H54 (cell line): ENCODE measurements around the gene CCDC28B.
"Not testable (repeated sequence)": the region's sequence is repeated elsewhere in the genome, so short reads cannot be mapped to it uniquely, and the experiment has no call there.

Experiments used
- DNase-seq: peaks from one replicate; pipeline ENCODE4 v3.0.0; 2011; ENCODE audit warnings: low spot score, mixed read lengths; ENCODE audit not compliant: insufficient read length
- FAIRE-seq: peaks from 3 replicates; lab custom pipeline; 2011; peaks lifted over from hg19 to GRCh38; lab: Jason Lieb, UNC
- POLR2A ChIP-seq: IDR thresholded peaks from 2 replicates; pipeline ENCODE4 v1.6.1; 2011; ENCODE audit warnings: low read depth, mild to moderate bottlenecking, low read length

The CCDC28B gene

DNA sequence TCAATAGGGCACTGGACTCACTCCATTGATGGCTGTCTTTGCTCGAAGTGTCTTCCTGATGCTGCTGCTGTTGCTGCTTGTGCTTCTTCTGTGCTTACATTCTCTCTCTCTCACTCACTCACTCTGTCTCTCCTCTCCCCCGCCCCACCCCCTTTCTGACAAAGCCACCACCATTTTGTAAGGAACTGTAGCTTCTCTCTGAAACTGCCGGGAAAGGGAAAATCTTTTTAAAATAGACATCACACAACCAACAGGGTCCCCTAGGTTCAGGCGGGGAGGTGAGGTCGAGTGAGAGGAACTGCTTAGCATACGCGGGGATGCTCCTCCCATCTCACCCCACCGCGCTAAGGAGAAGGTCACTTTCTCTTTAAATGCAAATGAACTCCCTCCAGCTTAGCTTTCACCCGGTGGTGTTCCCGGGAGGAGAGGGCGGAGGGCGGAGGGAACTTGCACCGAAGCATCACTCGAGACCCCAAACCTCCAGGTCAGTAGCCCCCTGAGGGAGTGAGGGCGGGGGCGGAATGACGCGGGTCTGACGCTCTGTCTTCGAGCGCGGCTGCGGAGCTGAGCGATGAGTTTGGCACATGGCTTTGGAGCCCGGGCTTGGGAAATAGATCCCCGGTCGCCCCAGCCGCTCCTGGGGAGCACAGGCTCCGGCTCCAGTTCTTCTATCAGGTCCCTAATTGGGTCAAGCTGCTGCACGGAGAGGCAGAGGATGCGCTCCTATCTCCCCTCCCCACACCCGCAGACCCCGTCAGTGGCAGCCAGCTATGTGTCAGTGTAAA is at the start of gene CCDC28B:
Gene CCDC28B, plus strand, starts transcription at position 370 of the 785 bp plus-strand sequence. CDS start 1,341 bp downstream, outside the sequence.
- TF ChIP-seq POLR2A: no peak
- DNase-seq: peak; percentile 61
- FAIRE-seq: no peak

DNA sequence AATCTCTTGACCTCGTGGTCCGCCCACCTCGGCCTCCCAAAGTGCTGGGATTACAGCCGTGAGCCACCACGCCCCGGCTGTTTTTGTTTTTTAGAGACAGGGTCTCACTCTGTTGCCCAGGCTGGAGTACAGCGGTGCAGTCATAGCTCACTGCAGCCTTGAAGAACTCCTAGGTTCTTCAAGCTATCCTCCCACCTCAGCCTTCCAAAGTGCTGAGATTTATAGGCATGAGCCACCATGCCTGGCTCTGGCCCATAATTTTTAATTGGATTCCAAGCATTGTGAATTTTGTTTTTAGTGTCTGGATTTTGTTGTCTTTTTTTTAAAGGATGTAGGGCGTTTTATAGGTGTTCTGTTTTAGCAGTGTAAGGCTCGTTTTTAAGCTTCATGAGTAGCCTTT is 49.5 kb upstream of the CCDC28B start:
- peak; percentile 52 for FAIRE-seq
- DNase-seq: no peak
- no peak for TF ChIP-seq POLR2A

DNA sequence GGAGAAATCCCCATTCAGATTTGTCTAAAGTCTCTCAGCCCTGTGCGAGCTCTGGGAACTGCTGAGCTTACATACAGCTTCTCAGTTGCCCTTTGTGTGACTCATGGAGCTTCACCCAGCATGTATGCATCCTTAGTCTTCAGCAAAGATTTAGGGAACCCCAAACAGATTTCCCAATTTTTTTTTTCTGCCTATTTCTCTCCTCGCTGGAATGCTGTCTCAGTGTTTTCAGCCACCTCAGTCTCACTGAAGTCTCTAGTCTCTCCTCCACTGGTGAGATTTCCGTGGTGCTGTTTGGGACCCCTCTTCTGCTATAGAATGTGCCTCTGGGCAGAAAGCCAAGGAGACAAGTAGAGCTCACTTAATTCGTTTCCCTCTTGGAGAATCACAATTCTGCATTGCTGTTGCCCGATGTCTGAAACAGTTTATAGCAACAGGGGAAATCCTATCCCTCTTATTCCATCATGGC is 49.0 kb upstream of the CCDC28B start:
- TF ChIP-seq POLR2A: no peak
- FAIRE-seq: peak; percentile 80
- DNase-seq: peak; percentile 51

DNA sequence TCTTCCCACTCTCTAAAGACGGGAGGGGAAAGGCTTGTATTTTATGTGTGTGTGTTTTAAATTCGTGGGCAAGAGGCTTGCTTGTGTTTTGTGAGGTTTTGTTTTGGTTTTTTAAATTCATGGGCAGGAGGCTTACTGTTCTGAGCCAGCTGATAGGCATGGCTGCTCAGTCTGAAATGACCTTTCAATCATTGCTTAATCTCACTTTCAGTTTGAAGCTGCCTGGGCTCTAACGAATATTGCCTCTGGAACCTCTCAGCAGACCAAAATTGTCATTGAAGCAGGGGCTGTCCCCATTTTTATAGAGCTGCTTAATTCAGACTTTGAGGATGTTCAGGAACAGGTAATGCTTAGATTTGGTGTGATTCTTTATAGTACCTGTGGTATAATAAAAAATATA is 41.2 kb upstream of the CCDC28B start:
- no peak for DNase-seq
- no peak for TF ChIP-seq POLR2A
- FAIRE-seq: no peak

DNA sequence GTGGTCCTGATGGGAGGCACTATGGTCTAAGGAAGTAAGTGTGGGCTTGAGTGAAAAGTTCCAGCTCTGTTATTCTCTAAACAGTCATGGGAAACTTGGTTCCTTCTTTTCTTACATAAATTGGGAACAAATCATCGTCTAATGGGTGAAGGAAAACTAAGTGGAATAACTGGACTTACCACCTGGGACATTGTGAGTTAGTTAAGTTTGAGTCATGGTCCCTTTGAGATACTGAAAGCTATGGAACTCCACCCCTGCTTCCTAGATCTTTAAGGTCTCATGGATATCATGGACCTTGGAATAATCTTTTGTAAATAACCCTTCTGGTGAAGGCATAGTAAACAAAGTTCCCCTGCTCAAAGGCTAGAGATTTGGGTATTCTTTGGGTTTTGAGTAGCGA is 37.0 kb upstream of the CCDC28B start:
- DNase-seq (no peak), FAIRE-seq (no peak)
- no peak for TF ChIP-seq POLR2A

DNA sequence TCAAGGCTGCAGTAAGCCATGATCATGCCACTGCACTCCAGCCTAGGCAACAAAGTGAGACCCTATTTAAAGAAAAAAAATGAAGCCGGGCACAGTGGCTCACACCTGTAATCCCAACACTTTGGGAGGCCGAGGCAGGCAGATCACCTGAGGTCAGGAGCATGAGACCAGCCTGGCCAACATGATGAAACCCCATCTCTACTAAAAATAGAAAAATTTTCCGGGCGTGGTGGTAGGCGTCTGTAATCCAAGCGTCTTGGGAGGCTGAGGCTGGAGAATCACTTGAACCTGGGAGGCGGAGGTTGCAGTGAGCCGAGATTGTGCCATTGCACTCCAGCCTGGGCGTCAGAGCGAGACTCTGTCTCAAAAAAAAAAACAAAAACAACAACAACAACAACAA is 34.8 kb upstream of the CCDC28B start:
- not testable (repeated sequence) for DNase-seq, FAIRE-seq

DNA sequence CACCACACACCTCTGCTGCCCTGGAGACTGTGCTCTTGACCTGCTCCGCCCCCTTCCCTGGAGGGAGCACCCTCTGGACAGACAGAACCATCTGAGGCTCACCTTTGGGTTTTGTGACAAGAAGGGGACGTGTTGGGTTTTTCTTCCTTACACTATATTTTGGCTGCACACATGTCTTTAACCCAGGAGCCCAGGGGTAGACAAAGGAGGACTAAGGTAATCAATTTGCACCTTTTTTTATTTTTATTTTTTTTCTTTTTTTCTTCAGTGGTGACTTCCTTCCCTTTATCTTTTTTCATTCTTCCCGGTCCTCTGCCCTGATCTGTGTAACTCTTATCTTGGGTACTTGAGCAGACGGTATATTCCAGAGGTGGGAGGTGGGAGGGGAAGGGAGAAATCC is 29.4 kb upstream of the CCDC28B start:
- no peak for FAIRE-seq
- DNase-seq: no peak
- TF ChIP-seq POLR2A: no peak

DNA sequence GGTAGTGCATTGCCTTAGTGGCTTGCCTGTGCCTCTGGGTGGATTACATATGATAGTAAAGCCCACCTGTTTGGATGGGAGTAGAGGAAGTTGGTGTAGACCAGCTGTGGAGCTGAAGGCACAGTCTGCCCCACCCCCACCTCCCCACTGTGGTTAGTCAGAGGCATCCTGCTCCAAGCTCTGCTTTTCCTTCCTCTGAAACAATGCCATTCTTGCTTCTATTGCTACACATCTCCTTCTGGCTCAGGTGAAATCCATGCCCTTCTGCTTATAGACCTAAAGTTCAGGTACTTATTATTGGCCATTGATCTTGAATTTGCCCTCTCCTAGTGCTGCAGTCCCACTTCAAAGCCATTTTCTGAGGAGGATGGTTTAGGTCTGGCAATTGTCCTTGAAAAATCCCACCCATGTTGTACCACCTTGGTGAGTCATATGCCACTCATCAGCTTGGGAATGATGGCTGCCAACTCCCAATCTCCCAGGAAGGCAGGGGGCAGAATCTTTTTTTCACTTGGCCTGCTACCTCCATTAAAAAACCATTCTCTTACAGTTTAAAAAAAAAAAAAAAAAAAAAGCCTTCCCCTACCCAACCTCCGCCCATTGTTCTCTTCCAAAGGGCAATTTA is 27.7 kb upstream of the CCDC28B start:
- DNase-seq (no peak), FAIRE-seq (no peak)
- no peak for TF ChIP-seq POLR2A

DNA sequence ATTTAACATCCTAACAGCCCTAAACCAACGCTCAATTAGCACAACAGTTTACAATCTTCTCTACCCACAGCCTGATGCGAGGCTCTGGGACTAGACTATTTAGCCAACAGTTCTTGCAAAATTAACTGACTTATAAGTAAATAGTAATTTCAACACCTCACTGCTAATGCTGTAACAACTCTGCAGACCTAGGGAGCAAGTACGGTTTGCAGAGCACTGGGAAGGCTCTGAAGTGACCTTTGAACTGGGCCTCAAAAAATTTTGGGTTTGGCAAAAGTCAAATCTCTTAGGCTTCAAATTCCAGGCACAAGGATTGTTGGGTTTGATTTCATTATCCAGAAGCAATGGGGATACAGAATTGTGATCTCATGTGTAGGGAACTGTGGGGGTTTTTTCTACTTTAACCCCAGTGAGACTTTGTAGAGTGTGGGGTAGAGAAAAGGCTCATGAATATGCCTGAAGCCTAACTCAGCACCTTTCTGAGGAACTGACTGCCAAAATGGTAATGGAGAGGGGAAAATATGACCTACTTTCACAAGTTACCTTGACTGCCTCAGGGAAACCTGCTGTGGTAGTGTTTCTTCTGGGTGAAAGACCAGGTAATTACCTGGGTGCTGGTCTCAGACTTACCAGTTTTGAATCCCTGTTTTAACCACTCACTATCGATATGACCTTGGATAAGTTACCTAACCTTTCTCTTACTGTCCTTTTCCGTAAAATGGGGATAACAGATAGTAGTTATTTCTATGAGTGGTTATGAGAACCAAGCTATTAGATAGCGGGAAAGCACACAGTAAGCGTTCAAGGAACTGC is 21.8 kb upstream of the CCDC28B start:
- FAIRE-seq (no peak), DNase-seq (no peak)
- no peak for TF ChIP-seq POLR2A

DNA sequence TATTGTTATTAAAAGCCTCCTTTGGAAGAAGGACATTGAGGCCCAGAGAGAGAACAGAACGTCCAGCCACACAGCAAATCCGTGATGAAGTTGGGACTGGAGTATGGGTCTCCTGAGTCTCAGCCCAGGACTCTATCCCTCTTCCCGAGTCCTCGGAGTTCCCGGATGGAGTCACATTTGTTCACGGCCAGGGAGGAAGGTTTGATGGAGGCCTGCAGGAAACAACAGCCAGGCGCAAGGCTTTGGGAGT is 21.3 kb upstream of the CCDC28B start:
- no peak for FAIRE-seq
- DNase-seq: no peak
- no peak for TF ChIP-seq POLR2A

DNA sequence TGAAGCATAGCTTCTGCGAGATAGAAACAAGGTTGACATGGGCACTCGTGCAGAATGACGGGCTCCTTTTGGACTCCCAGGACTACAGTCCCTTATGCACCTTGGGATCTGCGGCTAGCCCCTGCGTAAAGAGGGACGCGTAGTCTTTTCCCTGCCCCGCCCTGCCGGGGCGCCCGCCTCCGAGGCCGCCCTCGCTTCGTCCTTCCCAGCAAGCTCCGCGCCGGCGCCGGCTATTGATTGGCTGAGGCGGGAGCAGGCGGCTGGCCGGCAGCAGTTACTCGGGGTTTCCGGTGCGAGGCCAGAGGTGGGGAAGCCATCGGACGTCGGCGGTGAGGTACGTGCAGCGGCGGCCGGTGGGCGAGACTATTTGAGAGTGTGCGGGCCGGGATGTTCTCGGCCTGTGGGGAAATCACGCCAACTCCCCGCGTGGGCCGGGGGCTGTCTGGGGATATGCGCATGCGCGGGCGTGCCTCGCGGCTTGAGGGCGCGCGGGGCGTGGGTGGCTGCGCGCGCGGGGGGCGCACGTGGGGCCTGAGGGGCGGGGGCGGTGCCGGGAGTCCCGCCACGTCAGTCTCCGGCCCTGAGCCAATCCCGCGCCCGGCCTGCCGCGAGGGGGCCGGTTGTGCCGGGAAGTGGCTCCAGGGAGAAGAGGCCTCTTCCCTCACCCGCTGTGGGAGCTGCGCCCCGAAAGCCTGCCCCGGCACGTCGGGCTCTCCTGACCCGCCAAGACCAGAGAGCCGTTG is 20.8 kb upstream of the CCDC28B start, which contains the start of gene TXLNA:
Gene TXLNA, plus strand, starts transcription at position 233 of the 743 bp plus-strand sequence. CDS start 671 bp downstream, outside the sequence.
- peak; percentile 93 for DNase-seq
- FAIRE-seq: no peak
- peak; percentile 53 for TF ChIP-seq POLR2A

DNA sequence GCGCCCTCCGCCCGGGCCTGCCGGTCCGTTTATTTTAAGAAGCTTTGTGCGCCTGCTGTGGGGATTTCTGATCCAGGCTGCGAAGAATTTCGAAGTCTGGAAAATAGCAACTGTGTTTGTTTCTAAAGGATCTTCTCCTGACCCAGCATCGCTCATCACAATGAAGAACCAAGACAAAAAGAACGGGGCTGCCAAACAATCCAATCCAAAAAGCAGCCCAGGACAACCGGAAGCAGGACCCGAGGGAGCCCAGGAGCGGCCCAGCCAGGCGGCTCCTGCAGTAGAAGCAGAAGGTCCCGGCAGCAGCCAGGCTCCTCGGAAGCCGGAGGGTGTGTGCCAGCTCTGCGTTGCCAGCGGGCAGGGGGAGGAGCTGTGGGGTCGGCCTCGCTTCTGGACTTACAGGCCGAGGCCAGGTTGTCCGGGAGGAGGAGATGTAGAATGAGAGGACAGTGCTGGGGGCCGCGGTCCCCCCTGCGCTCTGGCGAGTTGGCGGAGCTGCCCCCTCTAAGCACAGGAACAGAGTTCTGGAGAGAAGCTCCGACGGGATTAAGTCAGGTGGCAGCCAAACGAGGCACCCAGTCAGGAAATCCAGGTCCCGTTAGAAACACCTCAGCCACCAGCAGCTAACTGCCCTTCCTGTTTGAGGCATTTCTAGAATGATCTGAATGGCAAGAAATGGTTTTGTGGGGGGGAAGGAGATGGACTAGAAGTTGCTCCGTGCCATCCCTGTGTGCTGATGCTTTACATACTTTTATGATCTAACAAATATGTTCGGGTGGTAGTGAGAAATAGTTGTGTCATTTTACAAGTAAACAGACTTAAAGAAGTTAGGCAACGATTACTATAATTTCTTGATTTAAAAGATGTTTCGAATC is 20.0 kb upstream of the CCDC28B start:
- FAIRE-seq (no peak), DNase-seq (peak; percentile 63)
- TF ChIP-seq POLR2A: no peak

DNA sequence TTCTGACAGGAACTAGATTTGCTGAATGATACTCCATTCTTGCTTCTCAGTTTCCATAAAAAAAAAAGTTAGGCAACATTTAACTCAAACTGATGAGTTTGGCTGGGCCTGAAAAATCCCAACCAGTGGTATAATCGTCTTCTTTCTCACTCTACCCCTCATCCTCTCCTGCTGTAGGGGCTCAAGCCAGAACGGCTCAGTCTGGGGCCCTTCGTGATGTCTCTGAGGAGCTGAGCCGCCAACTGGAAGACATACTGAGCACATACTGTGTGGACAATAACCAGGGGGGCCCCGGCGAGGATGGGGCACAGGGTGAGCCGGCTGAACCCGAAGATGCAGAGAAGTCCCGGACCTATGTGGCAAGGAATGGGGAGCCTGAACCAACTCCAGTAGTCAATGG is 19.3 kb upstream of the CCDC28B start:
- TF ChIP-seq POLR2A: no peak
- no peak for FAIRE-seq
- no peak for DNase-seq
